K562 (cell line): ENCODE measurements around the gene LILRA6. TPM values are rescaled to one million over a fixed set of nuclear protein-coding genes. Genes with fewer than 3 reads are reported as not detected.

ENCODE experiments used
- ATAC-seq: fragments of 200-7000 bp; cut with Tn5 transposase; 3 replicates; pipeline ENCODE4 v1.9.1; 2020; ENCODE audit warnings: moderate library complexity
- BruUV-seq: library from RNA; stranded (reverse); fragments of 400-500 nt; replicated peaks from 2 replicates; lab custom pipeline; 2021; lab: Mats Ljungman, UMichigan
- CTCF ChIA-PET: fragments of 300-600 bp; formaldehyde crosslinking; extraction: SDS; loops from one replicate; lab custom pipeline; 2021; ENCODE audit warnings: low intra/inter-chr PET ratio; lab: Yijun Ruan, JAX
- POLR2A ChIA-PET: fragments of 300-600, 350-650 bp; sonication (Branson Sonifier 250); formaldehyde crosslinking; extraction: SDS; loops from one replicate; lab custom pipeline; 2021; ENCODE audit warnings: antibody characterized with exemption, inconsistent platforms; lab: Yijun Ruan, JAX
- DNase-seq, 4 experiments: peaks; one replicate each; pipeline versions ENCODE4 v3.0.0 to v3.0.0-alpha.2; 2011 to 2018; ENCODE audit warnings: low spot score in 3 of 4, mixed read lengths in 3 of 4; ENCODE audit errors: extremely low read depth in 1 of 4
- FAIRE-seq: peaks from 2 replicates; lab custom pipeline; 2011; peaks lifted over from hg19 to GRCh38; lab: Jason Lieb, UNC
- H2AFZ ChIP-seq: 2 replicates; pipeline ENCODE4 v1.6.0; 2011; ENCODE audit warnings: low read depth, low read length, control low read depth, inconsistent platforms
- H3K27ac ChIP-seq: fragments of 200-600 bp; 3 replicates; pipeline ENCODE4 v1.8.0; 2011; ENCODE audit warnings: low read depth, mild to moderate bottlenecking, control low read depth, inconsistent platforms, low read length, moderate library complexity, mixed read lengths; ENCODE audit errors: extremely low read depth
- H3K27me3 ChIP-seq, 2 experiments: fragments of 300-600 bp in 1 of 2; 2 replicates in 1 of 2; 3 replicates in 1 of 2; pipeline versions ENCODE4 v1.6.0 to v1.8.0; 2011; ENCODE audit warnings: inconsistent platforms in 2 of 2, low read length in 2 of 2, mild to moderate bottlenecking in 1 of 2, mixed read lengths in 1 of 2, moderate library complexity in 1 of 2; ENCODE audit not compliant: control insufficient read depth in 2 of 2, insufficient read depth in 2 of 2
- H3K36me3 ChIP-seq: fragments of 300-600 bp; 3 replicates; pipeline ENCODE4 v1.8.0; 2011; ENCODE audit warnings: mild to moderate bottlenecking, low read length, inconsistent platforms; ENCODE audit not compliant: control insufficient read depth, insufficient read depth
- H3K4me1 ChIP-seq, 2 experiments: fragments of 200-600 bp in 1 of 2; replicated peaks in 1 of 2; 2 replicates in 1 of 2; 3 replicates in 1 of 2; pipeline versions ENCODE4 v1.5.1 to v1.8.0; 2011; ENCODE audit warnings: inconsistent platforms in 2 of 2, low read length in 2 of 2, mild to moderate bottlenecking in 1 of 2, mixed read lengths in 1 of 2, moderate library complexity in 1 of 2; ENCODE audit not compliant: control insufficient read depth in 2 of 2, insufficient read depth in 2 of 2
- H3K4me2 ChIP-seq: 2 replicates; pipeline ENCODE4 v1.6.1; 2011; ENCODE audit warnings: low read length, control low read depth, inconsistent platforms, mixed read lengths; ENCODE audit not compliant: insufficient read depth
- H3K4me3 ChIP-seq: fragments of 200-600 bp; sonication (generic), shearing (Covaris generic); 2 replicates; pipeline ENCODE4 v1.5.1; 2016; ENCODE audit warnings: control low read depth, inconsistent platforms
- H3K79me2 ChIP-seq: fragments of 200-600 bp; 3 replicates; pipeline ENCODE4 v1.8.0; 2011; ENCODE audit warnings: low read length, inconsistent platforms; ENCODE audit not compliant: control insufficient read depth, insufficient read depth
- H3K9ac ChIP-seq, 2 experiments: 2 replicates each; pipeline versions ENCODE4 v1.6.0 to v1.6.1; 2011; ENCODE audit warnings: low read depth in 2 of 2, low read length in 2 of 2, control low read depth in 1 of 2, inconsistent platforms in 1 of 2, mild to moderate bottlenecking in 1 of 2, mixed read lengths in 1 of 2; ENCODE audit not compliant: insufficient read depth in 1 of 2
- H3K9me1 ChIP-seq: one replicate; pipeline ENCODE4 v1.6.0; 2011; ENCODE audit warnings: inconsistent platforms, mild to moderate bottlenecking, low read length, moderate library complexity; ENCODE audit not compliant: control insufficient read depth, insufficient read depth
- H3K9me3 ChIP-seq: replicated peaks from 2 replicates; pipeline ENCODE4 v1.5.1; 2011; ENCODE audit warnings: low read depth, low read length, inconsistent platforms; ENCODE audit not compliant: control insufficient read depth, insufficient read depth
- H4K20me1 ChIP-seq: replicated peaks from 2 replicates; pipeline ENCODE4 v1.6.1; 2011; ENCODE audit warnings: low read length, inconsistent platforms, mixed read lengths; ENCODE audit not compliant: control insufficient read depth, insufficient read depth
- BHLHE40 ChIP-seq: IDR thresholded peaks from 2 replicates; pipeline ENCODE4 v1.6.1; 2011; ENCODE audit warnings: low read length, improper control_type of control experiment
- RAD21 ChIP-seq, 2 experiments: fragments of 250-450 bp in 1 of 2; fragments of 450-650 bp in 1 of 2; sonication (Bioruptor Pico) in 1 of 2; formaldehyde crosslinking in 1 of 2; IDR thresholded peaks in 1 of 2; conservative IDR thresholded peaks in 1 of 2; 2 replicates each; pipeline versions ENCODE4 v1.4.0 to v1.8.0; 2020 to 2022; ENCODE audit warnings: mild to moderate bottlenecking in 2 of 2, moderate library complexity in 1 of 2
- SMAD2 ChIP-seq: fragments of 150-350 bp; IDR thresholded peaks from 2 replicates; pipeline ENCODE4 v1.6.1; 2014; ENCODE audit warnings: low read depth, mild to moderate bottlenecking, low read length
- SRSF9 ChIP-seq: fragments of 200-400 bp; formaldehyde crosslinking; IDR thresholded peaks from 2 replicates; pipeline ENCODE4 v1.6.1; 2017; ENCODE audit warnings: low read depth, low read length, borderline replicate concordance
- ZNF384 ChIP-seq: IDR thresholded peaks from 2 replicates; pipeline ENCODE4 v1.6.1; 2012; ENCODE audit warnings: low read depth, low read length, improper control_type of control experiment
- ZNF584 ChIP-seq: fragments of 200-800 bp; sonication (Bioruptor generic); IDR thresholded peaks from 2 replicates; pipeline ENCODE4 v1.6.1; 2016; ENCODE audit warnings: low read depth, mild to moderate bottlenecking, missing genetic modification characterization, missing compliant biosample characterization
- WGBS: fragments of 100-300 bp; shearing (Covaris generic); methylation state at CpG from one replicate; pipeline ENCODE4 v1.1.6; 2016; ENCODE audit warnings: low coverage, mixed read lengths; ENCODE audit not compliant: insufficient coverage; ENCODE audit errors: missing lambda C conversion rate; 5-methylcytosine and 5-hydroxymethylcytosine counted together
- in situ Hi-C: fragments of 300-500 bp; cut with MboI; formaldehyde crosslinking; loops from 4 replicates; pipeline ENCODE4 v1.15.0; 2018; ENCODE audit warnings: inconsistent platforms, mixed read lengths
- intact Hi-C: fragments of 100-400 bp; cut with micrococcal nuclease; formaldehyde crosslinking; loops from 2 replicates; pipeline ENCODE4 v1.14.2; 2022
- polyA plus RNA-seq, 8 experiments: library from polyadenylated mRNA; depleted of rRNA in 4 of 8; stranded (reverse) in 5 of 8; unstranded in 3 of 8; fragments of >200 nt; fragmentation: Nextera tagmentation in 2 of 8; fragmentation: Illumina TruSeq in 1 of 8; extraction: Ambion mirVana in 2 of 8; extraction: Trizol in 1 of 8; gene quantifications; 2 replicates each; pipeline versions ENCODE4 v1.2.1 to v1.2.3, GENCODE V29; 2011 to 2014; ENCODE audit warnings: inconsistent platforms in 1 of 8, missing spikeins in 1 of 8
- total RNA-seq, 7 experiments: library from RNA; depleted of rRNA in 6 of 7; stranded (reverse); fragments of >200 nt in 6 of 7; fragmentation: Illumina TruSeq in 2 of 7; extraction: Trizol in 2 of 7; gene quantifications; 2 replicates each; pipeline versions ENCODE4 v1.2.1 to v1.2.3, GENCODE V29; 2011 to 2021; ENCODE audit warnings: low replicate concordance in 1 of 7
- TF ChIP-seq, protein P1 (sequence below): fragments of 150-350 bp; IDR thresholded peaks from 2 replicates; pipeline ENCODE4 v1.6.1; 2014; ENCODE audit warnings: low read depth, mild to moderate bottlenecking, low read length, borderline replicate concordance
- TF ChIP-seq, protein P2 (sequence below): fragments of 200-800 bp; sonication (Bioruptor generic); IDR thresholded peaks from 2 replicates; pipeline ENCODE4 v1.6.1; 2017; ENCODE audit warnings: missing genetic modification characterization, missing compliant biosample characterization
- TF ChIP-seq, protein P3 (sequence below): fragments of 250-450 bp; sonication (Bioruptor Pico); IDR thresholded peaks from 2 replicates; pipeline ENCODE4 v1.5.0; 2021; ENCODE audit warnings: mild to moderate bottlenecking, borderline replicate concordance
- TF ChIP-seq, protein P4 (sequence below): fragments of 250-450 bp; sonication (Bioruptor Pico); IDR thresholded peaks from 2 replicates; pipeline ENCODE4 v1.5.0; 2020; ENCODE audit warnings: mild to moderate bottlenecking, borderline replicate concordance

Gene LILRA6
- total and polyA plus RNA-seq, 9 of the 15 experiments (the other 6 are each of a cell fraction or from before 2014, with no cell fraction given), result 0.03 TPM; not detected in 8

DNA sequence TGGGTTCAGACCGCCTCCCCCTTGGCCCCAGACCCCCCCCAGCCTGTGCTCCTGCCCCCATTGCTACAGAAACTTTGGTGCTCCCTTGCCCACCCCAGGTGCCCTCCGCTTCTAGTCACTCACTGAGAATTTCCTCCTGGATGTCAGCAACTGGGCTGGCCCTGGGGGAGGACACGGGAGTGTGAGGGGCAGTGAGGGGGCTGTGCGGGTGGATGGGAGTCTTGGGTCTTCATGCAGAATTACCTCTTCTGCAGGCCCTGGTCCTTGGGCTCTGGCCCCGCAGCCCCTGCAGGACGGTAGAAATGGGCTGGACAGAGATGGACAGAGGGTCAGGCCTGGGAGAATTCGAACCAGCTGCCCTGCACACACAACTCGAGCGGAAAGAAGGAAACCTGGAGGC lies 9.7 kb upstream of the LILRA6 start (continued):
- TF ChIP-seq, protein P1, sequence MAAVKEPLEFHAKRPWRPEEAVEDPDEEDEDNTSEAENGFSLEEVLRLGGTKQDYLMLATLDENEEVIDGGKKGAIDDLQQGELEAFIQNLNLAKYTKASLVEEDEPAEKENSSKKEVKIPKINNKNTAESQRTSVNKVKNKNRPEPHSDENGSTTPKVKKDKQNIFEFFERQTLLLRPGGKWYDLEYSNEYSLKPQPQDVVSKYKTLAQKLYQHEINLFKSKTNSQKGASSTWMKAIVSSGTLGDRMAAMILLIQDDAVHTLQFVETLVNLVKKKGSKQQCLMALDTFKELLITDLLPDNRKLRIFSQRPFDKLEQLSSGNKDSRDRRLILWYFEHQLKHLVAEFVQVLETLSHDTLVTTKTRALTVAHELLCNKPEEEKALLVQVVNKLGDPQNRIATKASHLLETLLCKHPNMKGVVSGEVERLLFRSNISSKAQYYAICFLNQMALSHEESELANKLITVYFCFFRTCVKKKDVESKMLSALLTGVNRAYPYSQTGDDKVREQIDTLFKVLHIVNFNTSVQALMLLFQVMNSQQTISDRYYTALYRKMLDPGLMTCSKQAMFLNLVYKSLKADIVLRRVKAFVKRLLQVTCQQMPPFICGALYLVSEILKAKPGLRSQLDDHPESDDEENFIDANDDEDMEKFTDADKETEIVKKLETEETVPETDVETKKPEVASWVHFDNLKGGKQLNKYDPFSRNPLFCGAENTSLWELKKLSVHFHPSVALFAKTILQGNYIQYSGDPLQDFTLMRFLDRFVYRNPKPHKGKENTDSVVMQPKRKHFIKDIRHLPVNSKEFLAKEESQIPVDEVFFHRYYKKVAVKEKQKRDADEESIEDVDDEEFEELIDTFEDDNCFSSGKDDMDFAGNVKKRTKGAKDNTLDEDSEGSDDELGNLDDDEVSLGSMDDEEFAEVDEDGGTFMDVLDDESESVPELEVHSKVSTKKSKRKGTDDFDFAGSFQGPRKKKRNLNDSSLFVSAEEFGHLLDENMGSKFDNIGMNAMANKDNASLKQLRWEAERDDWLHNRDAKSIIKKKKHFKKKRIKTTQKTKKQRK, result no peak

DNA sequence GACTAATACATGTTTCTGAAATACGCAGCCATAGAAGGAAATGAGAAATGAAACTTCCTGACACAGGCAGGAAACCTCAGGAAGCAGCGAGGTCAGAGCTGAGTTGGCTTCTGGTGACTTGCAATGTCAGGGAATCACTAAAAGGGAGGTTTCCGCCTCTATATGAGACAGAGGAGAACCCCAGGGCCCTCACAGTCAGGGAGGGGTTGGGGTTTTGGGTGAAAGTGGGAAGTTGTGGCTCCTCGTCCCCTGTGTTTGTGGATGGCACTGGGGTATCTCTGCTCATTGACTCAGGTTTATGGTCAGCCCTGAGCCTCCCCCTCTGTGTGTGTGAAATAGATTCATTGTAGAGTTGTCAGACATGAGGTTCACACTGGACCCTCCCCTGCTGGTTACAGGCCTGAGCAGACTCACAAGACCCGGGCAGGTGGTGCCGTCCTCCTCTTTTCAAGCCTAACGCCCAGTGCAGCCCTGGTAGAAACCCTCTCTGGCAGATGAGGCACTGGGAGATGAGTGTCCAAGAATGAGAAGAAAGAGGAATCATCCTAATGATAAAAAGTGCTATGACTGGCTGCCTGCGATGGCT lies 5.5 kb upstream of the LILRA6 start:
- H3K4me2 ChIP-seq, result no peak overlapping the region
- ATAC-seq (peak; percentile 38; the same call in 2 of the 3 replicates), FAIRE-seq (no peak), DNase-seq (no peak)
- ChIA-PET CTCF (no interaction called here), POLR2A (no interaction called here)
- H3K79me2 ChIP-seq, result no peaks in the 10 kb centered on the region
- no peaks in the 10 kb centered on the region for H4K20me1 ChIP-seq
- peaks cover 41 to 48% of the 10 kb centered on the region in 2 experiments for H3K27me3 ChIP-seq
- no peak overlapping the region for H3K27ac ChIP-seq
- no peak overlapping the region for H2AFZ ChIP-seq
- in situ Hi-C loops (no loop called here), intact Hi-C loops (no loop called here)
- no peaks in the 10 kb centered on the region for H3K9me1 ChIP-seq
- no peaks in the 10 kb centered on the region for H3K9me3 ChIP-seq
- WGBS, result 1% methylated on average over 8 of the region's 8 CpGs
- H3K36me3 ChIP-seq, result no peaks in the 10 kb centered on the region
- BruUV-seq, result no TSS peak
- H3K4me3 ChIP-seq, result no peak overlapping the region
- H3K4me1 ChIP-seq, result no peaks in the 10 kb centered on the region; a peak in 1 of 5 replicates
- no peak overlapping the region for H3K9ac ChIP-seq
- no peak for TF ChIP-seq SRSF9
- TF ChIP-seq SMAD2, result no peak
- TF ChIP-seq RAD21 (CRISPR knock-in tag; conservative IDR thresholded peaks at IDR 0.05 in 1 of 2, IDR thresholded peaks at IDR 0.05 in 1 of 2), result no peak
- TF ChIP-seq, protein P2, sequence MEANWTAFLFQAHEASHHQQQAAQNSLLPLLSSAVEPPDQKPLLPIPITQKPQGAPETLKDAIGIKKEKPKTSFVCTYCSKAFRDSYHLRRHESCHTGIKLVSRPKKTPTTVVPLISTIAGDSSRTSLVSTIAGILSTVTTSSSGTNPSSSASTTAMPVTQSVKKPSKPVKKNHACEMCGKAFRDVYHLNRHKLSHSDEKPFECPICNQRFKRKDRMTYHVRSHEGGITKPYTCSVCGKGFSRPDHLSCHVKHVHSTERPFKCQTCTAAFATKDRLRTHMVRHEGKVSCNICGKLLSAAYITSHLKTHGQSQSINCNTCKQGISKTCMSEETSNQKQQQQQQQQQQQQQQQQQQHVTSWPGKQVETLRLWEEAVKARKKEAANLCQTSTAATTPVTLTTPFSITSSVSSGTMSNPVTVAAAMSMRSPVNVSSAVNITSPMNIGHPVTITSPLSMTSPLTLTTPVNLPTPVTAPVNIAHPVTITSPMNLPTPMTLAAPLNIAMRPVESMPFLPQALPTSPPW, result no peak
- no peak for TF ChIP-seq ZNF384
- TF ChIP-seq, protein P3, sequence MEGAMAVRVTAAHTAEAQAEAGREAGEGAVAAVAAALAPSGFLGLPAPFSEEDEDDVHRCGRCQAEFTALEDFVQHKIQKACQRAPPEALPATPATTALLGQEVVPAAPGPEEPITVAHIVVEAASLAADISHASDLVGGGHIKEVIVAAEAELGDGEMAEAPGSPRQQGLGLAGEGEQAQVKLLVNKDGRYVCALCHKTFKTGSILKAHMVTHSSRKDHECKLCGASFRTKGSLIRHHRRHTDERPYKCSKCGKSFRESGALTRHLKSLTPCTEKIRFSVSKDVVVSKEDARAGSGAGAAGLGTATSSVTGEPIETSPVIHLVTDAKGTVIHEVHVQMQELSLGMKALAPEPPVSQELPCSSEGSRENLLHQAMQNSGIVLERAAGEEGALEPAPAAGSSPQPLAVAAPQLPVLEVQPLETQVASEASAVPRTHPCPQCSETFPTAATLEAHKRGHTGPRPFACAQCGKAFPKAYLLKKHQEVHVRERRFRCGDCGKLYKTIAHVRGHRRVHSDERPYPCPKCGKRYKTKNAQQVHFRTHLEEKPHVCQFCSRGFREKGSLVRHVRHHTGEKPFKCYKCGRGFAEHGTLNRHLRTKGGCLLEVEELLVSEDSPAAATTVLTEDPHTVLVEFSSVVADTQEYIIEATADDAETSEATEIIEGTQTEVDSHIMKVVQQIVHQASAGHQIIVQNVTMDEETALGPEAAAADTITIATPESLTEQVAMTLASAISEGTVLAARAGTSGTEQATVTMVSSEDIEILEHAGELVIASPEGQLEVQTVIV (CRISPR knock-in tag), result no peak
- TF ChIP-seq ZNF584 (CRISPR knock-in tag), result no peak
- TF ChIP-seq, protein P4, sequence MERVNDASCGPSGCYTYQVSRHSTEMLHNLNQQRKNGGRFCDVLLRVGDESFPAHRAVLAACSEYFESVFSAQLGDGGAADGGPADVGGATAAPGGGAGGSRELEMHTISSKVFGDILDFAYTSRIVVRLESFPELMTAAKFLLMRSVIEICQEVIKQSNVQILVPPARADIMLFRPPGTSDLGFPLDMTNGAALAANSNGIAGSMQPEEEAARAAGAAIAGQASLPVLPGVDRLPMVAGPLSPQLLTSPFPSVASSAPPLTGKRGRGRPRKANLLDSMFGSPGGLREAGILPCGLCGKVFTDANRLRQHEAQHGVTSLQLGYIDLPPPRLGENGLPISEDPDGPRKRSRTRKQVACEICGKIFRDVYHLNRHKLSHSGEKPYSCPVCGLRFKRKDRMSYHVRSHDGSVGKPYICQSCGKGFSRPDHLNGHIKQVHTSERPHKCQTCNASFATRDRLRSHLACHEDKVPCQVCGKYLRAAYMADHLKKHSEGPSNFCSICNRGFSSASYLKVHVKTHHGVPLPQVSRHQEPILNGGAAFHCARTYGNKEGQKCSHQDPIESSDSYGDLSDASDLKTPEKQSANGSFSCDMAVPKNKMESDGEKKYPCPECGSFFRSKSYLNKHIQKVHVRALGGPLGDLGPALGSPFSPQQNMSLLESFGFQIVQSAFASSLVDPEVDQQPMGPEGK (CRISPR knock-in tag), result no peak
- no peak for TF ChIP-seq BHLHE40
